HG03025 (cell line): ENCODE results near the gene SATB2.

Experiments
- ATAC-seq: cut with Tn5 transposase; IDR thresholded peaks from one replicate; pipeline ENCODE4 v1.9.1; 2021; ENCODE audit warnings: mild to moderate bottlenecking, moderate library complexity; ENCODE audit not compliant: unreplicated experiment, low FRiP score

The SATB2 gene

DNA sequence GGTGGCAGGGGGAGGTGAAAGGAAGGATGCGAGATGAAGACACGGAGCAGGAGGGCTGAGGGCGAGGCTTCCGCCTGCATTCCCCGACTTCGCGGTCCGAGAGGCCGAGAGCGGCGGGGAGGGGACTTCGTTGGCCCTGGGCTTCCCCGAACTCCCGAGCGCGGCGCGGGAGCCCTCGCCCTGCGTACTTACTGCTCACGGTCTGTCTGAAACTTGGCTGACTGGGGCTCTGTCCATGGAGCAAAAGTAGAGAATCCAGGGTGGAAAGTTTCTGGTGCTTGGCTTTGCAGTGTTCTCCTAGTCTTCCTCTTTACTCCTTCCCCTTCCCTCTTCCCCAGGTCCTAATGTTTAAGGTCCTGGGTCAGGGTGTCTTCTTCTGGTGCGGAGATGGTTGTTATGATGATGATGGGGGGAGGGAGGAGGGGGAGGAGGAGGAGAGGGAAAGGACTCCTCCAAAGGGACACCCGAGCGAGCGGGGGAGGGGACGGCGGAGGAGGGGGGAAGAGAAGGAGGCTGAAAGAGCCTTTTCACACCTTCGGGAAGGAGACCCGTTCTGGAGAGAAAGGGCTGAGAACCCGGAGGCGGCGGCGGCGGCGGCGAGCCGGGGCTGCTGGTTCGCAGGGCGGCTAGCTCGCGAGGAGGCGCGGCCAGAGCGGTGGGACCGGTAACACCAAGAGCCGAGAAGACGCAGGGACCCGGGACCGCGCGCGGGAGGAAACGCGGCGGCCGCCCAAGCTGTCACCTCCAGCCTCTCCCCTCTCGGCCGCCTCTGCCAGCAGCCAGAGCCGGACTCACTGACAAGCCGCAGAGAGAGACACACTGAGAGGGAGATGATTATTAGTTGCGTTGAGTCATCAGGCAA lies at the start of gene SATB2:
Gene SATB2, minus strand, starts transcription at position 793 of the 862 bp plus-strand sequence. CDS start 1,902 bp downstream, outside the sequence.
- ATAC-seq, result no peak

DNA sequence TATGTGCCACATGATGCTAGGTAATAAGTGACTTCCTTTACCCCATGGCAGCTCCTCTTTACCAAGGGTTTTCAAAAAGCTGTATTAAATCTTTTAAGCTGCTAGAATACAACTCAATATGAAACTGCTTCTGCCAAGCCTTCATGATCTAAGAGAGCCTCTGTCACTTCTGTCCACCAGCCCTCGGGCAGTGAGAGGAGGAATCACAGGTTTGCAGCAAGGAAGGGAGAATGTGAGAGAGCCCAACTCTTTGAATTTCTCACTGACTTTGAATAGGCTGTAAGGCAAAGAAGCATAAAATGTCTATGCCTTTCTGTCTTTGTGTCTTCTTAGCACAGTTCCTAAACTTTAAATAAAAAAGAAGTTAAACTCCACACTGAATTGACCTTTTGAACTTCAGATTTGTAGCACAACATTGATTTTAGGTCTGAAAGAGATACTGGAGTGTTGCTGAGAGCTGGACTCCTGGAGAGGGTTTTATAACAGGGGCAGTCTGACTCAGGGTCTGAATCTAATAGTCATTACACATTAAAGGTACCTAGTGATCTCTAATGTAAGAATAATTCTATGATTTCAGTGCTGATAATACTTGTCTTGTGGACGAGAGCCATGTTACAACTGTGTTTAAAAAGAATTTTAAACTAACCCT lies 48.1 kb upstream of the SATB2 start:
- ATAC-seq, result no peak

DNA sequence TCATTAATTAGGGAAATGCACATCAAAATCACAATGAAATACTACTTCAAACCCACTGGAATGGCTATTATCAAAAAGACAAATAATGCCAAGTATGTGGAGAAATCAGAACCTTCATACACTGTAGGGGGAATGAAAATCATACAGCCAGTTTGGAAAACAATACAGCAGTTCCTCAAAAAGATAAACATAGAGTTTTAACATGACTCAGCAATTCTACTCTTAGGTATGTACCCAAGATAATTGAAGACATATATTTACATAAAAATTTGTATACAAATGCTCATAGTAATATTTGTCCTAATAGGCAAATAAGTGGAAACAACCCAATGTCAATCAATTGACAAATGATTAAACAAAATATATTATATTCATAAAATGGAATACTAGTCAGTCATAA lies 45.4 kb upstream of the SATB2 start:
- no peak for ATAC-seq

DNA sequence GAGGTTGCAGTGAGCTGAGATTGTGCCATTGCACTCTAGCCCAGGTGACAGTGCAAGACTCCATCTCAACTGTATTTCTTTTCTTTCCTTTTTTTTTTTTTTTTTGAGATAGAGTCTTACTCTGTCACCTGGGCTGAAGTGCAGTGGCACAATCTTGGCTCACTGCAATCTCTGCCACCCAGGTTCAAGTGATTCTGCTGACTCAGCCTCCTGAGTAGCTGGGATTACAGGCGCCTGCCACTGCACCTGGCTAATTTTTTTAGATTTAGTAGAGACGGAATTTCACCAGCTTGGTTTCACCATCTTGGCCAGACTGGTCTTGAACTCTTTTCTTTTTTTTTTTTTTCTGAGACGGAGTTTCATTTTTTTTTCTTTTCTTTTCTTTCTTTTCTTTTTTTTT lies 41.3 kb upstream of the SATB2 start:
- no peak for ATAC-seq

DNA sequence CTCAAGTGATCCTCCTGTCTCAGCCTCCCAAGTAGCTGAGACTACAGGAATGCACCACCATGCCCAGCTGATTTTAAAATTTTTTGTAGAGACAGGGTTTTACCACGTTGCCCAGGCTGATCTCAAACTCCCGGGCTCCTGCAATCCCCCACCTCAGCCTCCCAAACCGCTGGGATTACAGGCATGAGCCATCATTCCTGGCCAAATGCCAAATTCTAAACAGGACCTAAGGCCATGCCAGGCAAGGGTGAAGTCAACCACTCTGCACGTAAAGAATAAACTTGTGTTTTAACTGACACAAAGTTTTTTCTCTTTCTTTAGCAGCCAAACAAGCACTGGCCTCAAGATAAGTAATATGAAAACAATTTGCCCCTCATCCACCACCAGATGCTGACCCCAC lies 37.4 kb upstream of the SATB2 start:
- ATAC-seq, result no peak

DNA sequence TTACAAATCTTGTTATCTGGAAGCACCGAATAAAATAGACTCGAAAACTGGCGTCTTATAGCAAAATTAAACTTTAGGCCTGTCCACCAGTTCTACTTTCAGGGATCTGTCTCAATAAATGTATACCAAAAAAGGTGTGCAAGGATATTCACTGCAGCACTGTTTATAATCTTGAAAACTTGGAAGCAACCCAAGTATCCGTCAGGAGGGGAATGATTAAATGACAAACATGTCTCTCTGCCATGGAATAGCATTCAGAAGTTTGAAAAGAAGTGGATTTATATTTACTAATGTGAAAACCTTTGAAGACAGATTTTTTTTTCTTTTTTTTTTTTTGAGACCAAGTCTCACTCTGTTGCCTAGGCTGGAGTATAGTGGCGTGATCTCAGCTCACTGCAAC lies 32.3 kb upstream of the SATB2 start:
- ATAC-seq, result no peak

DNA sequence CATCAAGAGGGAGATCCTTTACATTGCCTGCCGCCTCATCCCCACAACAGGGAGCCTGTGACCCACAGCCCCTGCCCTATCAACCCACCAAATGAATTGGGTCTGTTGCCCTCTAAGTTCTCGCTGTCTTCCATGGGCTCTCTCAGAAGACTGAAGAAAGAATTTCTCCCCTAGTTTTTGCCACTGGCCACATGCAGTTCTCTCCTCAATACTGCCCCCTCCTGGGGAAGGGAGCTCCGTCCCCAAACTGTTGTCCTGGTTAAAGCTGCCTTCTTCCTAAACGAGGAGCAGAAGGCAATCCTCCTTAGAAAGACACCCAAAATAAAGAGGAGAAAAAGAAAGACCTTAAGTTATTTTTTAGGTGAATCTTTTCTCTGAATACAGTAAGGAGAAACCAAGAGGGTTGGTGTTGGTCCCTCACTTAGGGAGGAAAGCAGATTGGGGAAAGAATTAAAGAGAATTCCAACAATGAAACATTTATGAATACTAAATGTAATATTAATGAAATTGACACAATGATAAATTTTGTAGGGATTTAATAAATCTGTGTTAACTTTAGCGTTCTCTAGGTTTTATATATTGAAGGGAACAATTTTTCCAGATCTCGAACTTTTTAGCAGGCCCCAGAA lies 31.1 kb upstream of the SATB2 start:
- no peak for ATAC-seq

DNA sequence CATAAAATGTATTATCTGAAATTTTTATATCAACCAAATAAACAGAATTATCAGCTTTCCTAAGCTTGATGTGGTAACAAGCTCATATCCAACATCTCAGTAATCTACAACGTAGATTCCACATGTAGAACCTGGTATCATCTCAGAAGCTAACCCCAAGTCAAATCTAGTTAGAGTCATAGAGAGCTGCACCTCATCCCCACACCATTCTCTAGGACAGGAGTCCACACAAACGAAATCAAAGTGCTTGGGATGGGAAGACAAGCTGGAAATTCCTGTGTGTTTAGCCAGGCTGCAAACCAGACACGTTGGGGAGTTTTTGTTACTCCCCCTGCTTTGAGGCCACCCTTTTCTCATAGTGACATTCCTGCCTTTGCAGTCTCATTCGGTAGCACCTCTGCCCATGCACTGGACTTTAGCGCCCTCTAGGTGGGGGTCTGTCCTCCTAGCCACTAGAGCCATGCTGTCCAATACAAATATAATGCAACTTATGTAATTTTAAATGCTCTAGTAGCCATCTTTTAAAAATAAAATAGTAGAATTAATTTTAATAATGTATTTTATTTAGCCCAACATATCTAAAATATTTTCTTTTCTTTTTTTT lies 28.1 kb upstream of the SATB2 start:
- ATAC-seq, result no peak

DNA sequence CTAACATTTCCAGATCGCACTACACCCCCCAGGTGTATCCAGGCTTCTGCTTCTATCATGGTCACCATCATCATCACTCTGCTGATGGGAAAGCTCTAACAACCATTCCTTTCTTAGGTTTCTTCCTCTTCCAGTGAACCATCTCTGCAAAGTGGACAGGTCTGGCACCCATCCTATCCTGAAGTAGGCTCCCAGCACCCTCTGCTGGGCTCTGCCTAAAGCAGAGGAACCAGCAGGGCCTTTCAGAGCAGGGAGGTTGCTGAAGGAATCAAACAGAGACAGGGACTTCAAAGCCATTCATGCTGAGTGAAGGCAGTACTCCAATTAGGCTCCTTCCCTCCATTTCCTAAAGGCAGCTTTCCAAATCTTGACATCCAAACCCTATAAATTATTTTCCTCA lies 27.2 kb upstream of the SATB2 start:
- ATAC-seq, result no peak

DNA sequence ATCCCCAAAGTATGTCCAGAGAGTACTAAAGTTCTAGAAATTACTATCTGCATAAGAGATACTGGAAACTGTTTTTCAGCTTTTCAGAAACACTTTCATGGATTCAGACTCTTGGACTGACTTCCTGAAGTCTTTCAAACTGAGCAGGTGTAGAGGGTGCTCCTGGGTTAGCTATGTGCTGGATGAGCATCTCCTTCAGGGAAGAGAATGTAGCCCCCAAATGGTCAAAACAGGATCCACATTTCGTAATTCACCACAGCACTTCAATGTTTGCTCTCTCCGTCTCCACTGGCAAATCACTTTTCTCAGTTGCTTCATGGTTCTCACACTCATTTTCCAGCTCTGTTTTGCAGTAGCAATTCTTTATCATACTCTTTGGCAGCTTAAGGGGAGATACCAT lies 23.2 kb upstream of the SATB2 start:
- no peak for ATAC-seq

DNA sequence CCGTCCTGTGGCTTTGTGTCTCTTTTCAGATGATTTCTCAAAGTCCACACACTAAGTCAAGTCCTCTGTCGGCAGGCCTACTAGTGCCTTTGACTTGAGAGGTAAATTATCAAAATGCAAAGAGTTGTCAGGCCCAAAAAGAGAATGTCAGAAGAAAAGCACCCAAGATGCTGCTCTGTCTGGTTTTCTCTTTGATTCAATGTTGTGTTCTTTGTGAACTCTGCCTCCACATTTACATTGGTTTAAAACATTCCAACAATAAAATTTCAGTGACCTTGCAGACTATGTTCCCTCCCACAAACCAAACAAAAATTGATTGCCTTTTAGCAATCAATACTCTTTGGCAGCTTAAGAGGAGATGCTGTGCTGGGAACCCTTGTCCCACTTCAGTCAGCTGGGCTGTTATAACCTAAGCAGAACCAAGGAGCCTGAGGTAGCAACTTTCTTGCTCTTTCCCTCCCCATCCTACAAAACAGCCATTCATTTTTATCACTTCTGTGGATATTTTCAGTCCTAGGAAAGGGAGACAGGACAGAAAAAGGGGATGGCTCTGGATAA lies 19.6 kb upstream of the SATB2 start:
- no peak for ATAC-seq

DNA sequence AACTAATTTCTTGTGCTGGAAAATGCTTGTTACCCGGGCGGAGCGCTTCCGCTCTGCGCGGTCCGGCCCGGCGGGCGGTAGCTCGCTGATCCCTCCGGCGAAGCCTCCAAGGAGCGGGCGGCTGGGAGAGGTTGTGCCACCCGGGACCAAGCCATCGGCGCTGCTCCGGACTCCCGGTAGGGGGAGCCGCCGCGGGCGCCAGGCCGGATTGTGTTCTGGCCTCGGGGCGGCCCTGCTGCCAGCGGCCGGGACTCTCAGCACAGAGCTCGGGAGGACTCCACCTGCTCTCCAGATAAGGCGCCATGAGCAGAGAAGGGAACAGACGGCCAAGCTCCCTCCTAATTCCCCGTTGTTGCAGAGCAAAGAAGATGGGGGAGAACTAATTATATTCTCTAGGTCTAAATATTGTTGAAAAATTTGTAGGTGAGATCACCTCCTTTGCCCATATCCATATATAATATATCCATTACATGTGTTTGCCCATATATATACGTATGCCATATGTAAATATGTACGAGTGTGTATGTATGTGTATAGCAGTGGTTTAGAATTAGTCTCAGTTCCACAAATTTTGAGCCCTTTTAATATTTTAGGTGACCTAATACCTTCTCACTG lies 13.8 kb upstream of the SATB2 start:
- no peak for ATAC-seq

DNA sequence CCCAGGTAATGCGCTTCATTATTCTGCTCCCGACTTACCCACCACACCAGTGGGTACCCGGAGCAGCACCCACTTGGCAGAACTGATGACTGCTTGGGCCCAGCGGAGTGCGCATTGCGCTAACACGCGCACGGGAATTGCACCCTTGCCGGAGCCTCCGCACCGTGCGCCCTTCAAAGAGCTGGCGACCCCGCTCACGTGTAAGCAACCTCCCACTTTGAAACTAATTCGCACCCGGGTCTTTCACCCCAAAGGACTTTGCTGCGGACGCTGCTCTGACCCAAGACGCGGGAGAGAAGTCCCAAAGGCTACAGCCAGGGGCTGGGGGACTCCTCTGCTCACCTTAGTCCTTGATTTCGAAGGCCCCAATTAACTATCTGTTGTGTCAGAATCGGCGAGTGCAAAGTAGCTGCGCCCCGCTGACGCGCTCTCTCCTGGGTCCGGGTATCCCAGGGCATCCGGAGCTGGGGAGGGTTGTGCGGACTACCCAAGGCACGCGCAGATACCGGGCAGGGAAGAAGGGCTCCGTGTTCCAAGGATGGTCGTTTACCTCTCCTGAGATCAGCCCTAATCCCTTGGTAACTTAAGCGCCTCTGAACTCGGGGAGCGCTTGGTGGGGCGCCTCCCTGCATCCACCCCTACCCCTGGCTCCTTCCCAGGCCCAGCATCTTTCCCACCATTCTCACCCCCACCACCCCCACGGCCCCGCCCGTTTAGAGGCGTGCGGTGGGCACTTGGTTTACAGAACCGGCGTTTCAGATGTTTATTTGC lies 13.1 kb upstream of the SATB2 start:
- no peak for ATAC-seq

DNA sequence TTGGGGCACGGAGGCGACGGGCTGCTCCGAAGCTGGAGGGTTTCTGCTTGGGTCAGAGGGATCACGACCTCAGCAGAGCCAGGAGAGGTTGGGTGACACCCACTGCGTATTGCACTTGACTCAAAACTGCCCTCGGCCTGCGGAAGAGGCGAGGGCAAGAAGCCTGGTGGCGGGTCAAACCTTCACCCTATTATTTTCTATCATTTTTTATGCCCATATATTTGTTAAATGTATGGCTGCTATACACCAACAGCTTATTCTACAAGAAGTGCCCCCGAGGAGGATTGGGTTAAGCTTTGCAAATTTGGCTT lies 12.6 kb upstream of the SATB2 start:
- ATAC-seq, result no peak

DNA sequence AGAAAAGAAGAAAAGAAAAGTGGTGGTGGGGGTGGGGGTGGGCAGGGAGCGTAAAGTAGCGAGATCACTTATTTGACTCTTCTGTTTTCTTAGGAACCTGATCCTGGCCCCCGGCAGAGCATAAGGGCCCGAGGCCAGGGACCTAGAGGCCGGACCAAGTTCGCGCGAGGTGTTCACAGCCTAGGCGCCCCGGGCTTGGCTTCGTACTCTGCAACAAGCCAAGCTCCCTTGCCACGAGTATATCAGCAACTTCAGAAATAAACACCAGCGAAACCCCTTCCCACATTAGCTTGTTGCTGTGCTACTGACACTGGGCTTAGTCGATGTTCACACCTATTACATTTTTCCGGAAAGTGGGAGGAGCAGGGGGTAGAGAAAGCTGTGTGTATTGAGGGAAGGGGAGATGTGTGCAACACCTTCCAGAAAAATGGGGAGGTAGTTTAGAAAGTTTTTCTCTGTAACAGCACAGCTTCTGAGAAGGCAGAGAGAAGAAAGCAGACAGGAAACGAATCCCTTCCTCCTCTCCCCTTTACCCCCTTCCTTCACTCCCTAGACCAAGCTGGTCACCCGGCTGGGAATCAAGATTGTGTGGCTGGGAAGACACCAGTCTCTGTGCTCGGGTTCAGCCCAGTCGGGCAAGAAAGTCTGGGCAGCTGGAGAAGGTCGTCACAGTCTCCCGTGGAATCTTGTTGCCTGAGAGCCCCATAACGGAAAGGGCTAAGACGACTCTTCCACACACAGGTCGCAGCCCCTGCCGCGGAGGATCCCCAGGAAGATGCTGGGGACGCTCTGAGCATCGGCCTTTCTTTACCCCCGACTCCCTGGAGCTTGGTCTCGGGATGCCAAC lies 12.0 kb upstream of the SATB2 start:
- ATAC-seq, result no peak

DNA sequence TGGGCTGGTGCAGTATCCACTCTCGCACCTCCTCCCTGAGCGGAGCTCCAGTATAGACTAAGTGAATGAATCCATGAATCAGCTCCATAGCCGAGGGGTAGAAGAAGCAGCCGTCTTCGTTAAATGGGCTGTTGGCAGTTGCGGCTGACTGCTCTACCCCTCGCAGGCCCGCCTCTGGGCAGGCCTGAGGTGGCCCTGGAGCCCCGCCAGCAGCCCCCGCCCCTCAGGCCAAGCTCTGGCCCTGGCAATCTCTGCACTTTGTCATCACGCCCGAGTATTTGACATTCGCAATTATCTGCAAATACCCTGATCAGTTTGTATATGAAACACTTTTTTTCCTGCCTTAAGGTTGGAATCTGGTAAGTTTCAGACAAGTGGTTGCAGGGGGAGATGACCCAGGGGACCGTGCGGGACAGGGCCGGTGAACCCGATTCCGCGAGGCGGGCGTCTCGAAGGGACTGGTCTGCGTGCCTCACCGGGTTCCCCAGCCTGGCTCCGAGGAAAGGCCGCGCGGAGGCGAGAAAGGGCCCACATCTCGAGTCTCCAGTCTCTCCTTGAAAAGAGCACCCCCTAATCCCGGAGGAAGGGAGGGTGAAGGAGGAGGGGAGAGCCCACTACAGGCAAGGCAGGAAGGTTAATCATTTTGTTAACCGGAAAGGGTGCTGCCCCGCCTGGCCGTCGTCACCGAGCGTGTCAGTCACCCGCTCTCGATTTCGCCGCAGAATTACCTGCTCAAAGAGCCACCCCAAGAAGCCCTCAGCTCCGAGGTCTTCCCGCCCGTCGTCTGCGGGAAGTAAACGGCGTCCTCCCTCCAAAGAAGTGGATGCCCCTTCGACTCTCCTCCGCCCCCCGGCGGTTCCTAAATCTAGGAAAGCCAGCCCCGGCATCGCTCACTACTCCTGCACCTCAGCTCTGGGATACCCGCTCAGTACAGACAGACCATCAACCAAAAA lies 11.1 kb upstream of the SATB2 start:
- no peak for ATAC-seq

DNA sequence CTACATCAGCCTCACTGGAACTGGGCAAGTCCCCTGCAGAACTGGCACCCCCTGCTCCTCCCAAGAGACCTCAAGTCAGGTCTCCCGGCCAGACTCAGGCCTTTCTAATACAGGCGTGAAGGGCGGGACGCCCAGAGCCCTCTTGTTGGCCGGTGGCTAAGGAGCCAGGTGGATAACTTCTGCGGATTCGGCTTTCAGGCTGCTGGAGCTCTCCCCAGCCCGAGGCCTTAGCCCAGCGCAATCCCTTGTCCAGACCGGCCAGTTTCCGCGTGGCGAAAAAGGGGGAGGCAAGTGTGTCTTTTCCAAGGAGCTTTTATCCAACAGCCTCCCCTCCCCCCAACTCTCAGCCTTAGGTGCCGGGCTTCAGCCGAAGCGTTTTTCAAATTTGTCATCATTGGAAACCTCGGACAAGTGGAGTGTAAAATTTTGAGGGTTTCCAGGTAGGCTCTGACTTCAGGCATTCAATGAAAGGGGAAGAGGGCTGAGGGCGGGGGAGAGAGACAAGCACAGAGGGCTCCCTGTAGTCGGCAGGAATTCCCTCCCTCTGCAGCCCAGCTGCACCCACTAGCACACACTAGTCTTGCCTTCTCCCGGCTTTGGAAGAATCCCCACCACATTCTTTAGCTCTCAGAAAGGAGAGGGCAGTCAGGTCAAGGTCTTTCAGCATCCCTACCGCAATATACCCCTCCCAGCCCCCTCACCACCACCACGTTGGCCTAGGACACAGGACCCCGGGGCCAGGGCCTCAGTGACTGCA lies 9.5 kb upstream of the SATB2 start:
- no peak for ATAC-seq
